Right ventricle myocardium inferior (tissue), 1 donor: ENCODE data around the gene TEX54. TPM values are rescaled to one million over a fixed set of nuclear protein-coding genes. Genes with fewer than 3 reads are reported as not detected.
"Not testable (repeated sequence)": the region's sequence is repeated elsewhere in the genome, so short reads cannot be mapped to it uniquely, and the experiment has no call there.

Experiments used
- ATAC-seq: fragments of 200-7000 bp; cut with Tn5 transposase; one replicate; pipeline ENCODE4 v1.9.1; 2020; ENCODE audit warnings: mild to moderate bottlenecking, moderate library complexity
- DNase-seq: peaks from one replicate; pipeline ENCODE4 v3.0.0; 2021; ENCODE audit errors: missing footprints
- intact Hi-C: fragments of 100-400 bp; cut with DNase I; formaldehyde crosslinking; loops from one replicate; pipeline ENCODE4 v1.11.0; 2022
- total RNA-seq: library from RNA; stranded (reverse); fragmentation: NEBNext Ultra II Directional; extraction: Animal tissue kit (Norgen Biotek cat#: 25700); gene quantifications from one replicate; pipeline ENCODE4 v1.2.1, GENCODE V29; 2021
- donor health status: DM: no; HTN: yes; CAD: no; lungs with severe emphysema.

TEX54 gene
- total RNA-seq, 1 donor from 2014 or later, result not detected

DNA sequence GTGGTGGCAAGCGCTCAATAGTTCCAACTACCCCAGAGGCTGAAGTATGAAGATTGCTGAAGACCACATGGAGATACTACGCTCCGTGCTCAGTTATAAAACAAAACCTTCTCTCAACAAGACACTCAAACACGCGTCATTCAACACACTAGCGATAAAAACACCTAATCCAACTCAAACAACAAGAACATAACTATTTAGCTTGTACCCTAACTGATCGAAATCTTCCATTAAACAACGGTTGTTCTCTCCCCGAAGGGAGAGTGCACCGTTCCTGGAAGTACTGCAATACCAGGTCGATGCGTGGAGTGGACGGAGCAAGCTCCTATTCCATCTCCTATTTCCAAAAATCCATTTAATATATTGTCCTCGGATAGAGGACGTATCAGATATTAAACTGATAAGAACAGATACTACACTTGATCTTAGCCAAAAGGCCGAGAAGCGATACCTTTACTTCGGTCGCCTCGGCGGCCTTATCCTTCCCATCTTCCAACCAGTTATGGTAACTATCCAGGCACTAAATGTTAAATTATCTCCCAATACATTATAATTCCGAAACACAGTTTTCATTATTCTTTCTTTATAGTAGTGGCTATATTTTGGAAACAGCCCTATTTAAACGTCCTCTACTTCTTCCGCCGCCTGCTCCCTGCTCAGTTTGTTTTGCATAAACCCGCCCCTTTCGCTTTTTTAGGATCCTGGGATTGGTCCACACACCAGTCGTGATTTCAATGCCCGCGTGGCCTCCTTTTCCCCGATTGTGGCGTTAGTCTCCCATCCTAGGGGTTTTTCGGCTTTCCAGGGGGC, 8.9 kb upstream of the TEX54 start:
- peak; percentile 79 for ATAC-seq
- intact Hi-C loops, result loop anchor here (2.0 to 5.0 kb wide), 4 partner anchors 37 to 294 kb away; partner anchors contain the start of genes AHNAK, NXF1 and TMEM179B

GRCh38 chr11:62840721-62841360, 8.2 kb upstream of the TEX54 start:
- intact Hi-C loops, result loop anchor here (2.0 to 5.0 kb wide), 4 partner anchors 36 to 294 kb away; partner anchors contain the start of genes AHNAK, NXF1 and TMEM179B
- not testable (repeated sequence) for ATAC-seq
- DNase-seq, result peak; percentile 87

More for the DNA sequence above, 8.9 kb upstream of the TEX54 start:
- peak; percentile 90 for DNase-seq

DNA sequence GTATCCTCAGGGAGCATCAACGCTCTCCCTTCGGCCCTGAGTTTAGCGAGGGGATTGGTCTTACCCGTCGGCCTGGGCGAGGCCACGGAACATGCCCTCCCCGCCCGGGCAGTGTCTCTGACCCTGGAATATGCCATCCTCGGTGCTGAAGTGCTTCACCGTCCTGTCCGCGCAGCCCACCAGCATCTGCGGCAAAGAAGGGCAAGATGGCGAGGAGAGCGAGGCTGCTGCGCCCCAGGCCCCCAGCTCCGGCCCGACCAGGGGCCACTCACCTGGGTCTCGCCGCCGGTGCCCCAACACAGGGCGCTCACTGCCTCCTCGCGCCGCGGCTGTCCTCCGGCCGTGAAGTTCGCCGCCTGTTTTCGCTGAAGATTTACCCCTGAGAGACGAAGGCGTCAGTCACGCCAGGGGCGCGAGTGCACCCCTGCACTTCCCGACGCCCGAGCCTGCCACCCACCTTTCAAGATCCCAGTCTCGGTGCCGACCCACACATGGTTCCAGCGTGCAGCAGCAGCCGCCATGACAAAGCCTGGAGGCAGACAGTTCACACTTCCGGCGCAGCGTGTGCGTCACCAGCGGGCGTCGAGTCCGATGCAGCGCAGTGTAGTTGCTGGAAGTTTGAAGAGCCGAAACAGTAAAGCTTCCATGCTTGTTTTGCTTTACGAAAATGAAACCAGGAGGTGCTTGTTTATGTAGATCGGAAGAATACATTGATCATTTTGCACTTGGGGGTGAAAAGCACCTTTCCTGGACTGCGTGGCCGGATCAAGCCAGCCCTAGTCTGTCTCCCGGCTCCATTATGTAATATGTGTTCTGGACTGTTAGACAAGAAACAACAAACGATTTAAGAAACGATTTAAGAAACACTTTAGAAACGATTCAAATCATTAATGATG, 6.7 kb upstream of the TEX54 start, which contains the start of gene WDR74:
Gene WDR74, minus strand, starts transcription at position 541 of the 896 bp plus-strand sequence. Its CDS starts 20 bp downstream, at position 521.
- DNase-seq (peak; percentile 98), ATAC-seq (peak; percentile 77)
- intact Hi-C loops, result no loop called here

DNA sequence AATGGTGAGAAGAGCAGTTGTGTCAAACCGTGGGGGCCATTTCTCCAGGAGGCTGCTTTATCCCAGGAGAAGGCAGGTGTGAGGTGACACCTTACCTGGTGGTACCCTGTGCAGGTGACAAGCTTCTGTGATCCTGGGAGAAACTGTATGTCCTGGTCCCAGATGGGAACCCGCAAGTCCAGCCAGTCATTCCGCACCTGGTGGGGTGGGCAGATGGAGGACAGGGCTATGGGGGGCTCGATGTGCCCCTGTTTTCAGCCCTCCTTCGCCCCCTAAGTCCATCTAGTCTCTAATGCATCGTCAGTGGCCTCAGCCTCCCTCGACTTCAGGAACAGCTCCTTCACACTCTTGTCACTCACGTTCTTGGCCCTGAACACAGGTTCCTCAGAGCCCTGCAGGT, 2.7 kb upstream of the TEX54 start:
- intact Hi-C loops, result no loop called here
- ATAC-seq (no peak), DNase-seq (no peak)

- intact Hi-C loops, result loop anchor here (5.0 kb wide), 2 partner anchors 44 to 104 kb away; partner anchors contain the start of genes HNRNPUL2, TMEM179B and TTC9C
- DNase-seq (peak; percentile 100), ATAC-seq (peak; percentile 99)
Observed at GRCh38 chr11:62831520-62832335, 913 bp downstream of the TEX54 start, which contains the start of gene STX5. Gene STX5, minus strand, starts transcription at chr11:62832051. Its CDS starts 808 bp downstream, at chr11:62831243.

DNA sequence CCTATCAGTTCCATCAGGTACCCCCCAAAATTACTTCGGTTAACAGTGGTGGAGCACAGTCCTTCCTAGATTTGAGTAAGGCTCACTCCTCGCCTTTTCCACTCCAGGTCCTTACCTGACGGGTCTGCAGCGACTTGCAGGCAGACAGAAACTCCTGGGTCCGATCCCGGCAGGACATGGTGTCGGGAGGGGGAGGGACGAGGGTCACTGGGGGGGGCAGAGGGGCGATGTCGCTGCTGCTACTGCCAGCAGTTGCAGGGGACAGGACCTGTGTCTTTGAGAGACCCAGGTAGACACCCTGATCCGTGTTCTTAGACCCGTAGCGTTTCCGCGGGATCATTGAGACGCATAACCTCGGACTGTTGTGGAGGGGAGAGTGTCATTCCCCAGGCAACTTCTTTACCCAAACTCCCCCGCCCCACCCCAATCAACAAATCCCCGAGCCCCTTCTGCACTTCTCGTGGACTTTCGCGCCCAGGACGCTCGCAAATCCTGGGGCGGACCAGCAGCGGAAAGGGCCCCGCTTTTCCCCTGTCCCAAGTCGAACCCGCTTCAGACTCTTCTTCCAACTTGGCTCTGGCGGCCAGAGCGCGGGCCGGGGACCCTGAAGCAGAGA, 1.6 kb downstream of the TEX54 start:
- intact Hi-C loops, result loop anchor here (5.0 kb wide), 2 partner anchors 44 to 104 kb away; partner anchors contain the start of genes HNRNPUL2, TMEM179B and TTC9C
- no peak for ATAC-seq
- DNase-seq, result no peak

DNA sequence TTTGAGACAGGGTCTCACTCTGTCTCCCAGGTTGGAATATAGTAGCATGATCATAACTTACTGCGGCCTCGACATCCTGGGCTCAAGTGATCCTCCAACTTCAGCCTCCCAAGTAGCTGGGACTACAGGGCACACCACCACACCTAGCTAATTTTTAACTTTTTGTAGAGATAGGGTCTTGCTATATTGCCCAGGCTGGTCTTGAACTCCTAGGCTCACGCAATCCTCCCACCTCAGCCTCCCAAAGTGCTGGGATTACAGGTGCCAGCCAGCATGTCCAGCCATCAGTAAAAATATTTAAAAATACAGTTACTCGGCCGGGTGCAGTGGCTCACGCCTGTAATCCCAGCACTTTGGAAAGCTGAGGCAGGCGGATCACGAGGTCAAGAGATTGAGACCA, 4.5 kb downstream of the TEX54 start:
- DNase-seq, intact Hi-C loops, ATAC-seq: not testable (repeated sequence)

- DNase-seq, result no peak
- no peak for ATAC-seq
- intact Hi-C loops, result no loop called here
Observed at GRCh38 chr11:62823677-62824076, 9.0 kb downstream of the TEX54 start.

DNA sequence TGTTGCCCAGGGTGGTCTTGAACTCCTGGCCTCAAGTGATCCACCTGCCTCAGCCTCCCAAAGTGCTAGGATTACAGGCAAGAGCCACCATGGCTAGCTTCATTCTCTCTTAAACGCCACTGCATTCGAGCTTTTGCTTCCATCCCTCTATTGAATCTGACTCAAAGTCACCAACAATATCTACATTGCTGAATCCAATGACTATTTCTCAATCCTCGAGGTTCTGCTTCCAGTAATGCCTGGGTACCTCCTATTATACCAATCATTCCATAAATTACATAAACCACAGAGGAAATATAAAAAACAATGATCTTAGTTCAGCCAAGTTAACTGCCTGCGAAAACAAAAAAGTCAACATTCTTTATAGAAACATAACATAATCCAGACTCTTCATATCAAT, 15.5 kb downstream of the TEX54 start:
- ATAC-seq (no peak), DNase-seq (no peak)
- intact Hi-C loops, result no loop called here

- ATAC-seq, result peak; percentile 52
- no peak for DNase-seq
- intact Hi-C loops, result no loop called here
Observed at GRCh38 chr11:62816557-62816956, 16.1 kb downstream of the TEX54 start.

- ATAC-seq, result no peak
- DNase-seq, result no peak
- intact Hi-C loops, result no loop called here
Observed at GRCh38 chr11:62811659-62812058, 21.0 kb downstream of the TEX54 start.

- no peak for DNase-seq
- no peak for ATAC-seq
- intact Hi-C loops, result no loop called here
Observed at GRCh38 chr11:62810748-62811147, 21.9 kb downstream of the TEX54 start.

DNA sequence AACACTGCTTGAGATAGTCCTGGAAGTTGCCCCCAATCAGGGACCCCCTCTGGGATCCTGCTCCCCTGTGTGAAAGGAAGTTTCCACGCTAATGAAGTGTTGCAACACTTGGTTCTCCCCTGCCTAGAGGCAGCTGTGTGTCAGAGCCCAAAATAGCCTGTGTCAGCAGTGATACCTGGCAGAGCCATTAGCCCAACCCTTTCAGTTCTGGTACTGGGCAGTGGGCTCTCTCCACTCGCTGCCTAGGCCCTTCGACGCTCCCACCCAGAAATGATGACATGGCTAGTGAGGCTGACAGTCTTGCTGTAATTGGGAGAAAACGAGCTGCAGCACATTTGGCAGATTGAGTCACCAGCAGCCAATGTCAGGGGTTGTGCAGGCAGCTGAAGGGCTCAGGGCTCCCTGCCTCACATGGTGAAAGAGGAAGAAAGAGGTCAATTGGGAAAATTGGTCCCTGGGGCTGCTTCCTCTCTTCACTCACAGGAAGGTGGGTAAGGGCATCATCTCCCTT, 26.0 kb downstream of the TEX54 start:
- intact Hi-C loops, result no loop called here
- peak; percentile 57 for ATAC-seq
- no peak for DNase-seq

DNA sequence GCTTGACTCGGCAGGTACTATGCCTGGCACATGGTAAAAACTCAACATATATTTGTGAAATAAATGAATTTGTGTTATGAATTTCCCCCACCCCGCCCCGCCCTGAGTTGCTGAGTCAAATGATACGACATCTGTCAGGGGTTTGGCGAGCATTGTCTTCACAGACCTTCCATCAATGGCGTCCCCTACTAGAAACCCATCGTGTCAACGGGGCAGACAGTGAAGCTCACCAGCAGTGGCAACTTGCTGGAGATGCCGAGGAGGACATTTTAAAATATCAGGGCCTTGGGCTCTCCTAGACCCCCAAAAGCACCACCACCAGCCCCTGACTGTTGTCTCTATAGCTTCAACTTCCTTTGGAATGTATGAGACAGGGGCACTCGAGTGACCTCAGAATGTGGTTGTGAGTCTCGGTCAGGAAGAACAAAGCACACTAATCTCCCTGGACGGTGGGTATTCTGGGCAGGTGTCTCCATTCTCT, 26.6 kb downstream of the TEX54 start:
- intact Hi-C loops, result loop anchor here (2.0 kb wide), 1 partner anchor 35 kb away; no protein-coding TSS in a partner anchor
- ATAC-seq, result no peak
- no peak for DNase-seq

DNA sequence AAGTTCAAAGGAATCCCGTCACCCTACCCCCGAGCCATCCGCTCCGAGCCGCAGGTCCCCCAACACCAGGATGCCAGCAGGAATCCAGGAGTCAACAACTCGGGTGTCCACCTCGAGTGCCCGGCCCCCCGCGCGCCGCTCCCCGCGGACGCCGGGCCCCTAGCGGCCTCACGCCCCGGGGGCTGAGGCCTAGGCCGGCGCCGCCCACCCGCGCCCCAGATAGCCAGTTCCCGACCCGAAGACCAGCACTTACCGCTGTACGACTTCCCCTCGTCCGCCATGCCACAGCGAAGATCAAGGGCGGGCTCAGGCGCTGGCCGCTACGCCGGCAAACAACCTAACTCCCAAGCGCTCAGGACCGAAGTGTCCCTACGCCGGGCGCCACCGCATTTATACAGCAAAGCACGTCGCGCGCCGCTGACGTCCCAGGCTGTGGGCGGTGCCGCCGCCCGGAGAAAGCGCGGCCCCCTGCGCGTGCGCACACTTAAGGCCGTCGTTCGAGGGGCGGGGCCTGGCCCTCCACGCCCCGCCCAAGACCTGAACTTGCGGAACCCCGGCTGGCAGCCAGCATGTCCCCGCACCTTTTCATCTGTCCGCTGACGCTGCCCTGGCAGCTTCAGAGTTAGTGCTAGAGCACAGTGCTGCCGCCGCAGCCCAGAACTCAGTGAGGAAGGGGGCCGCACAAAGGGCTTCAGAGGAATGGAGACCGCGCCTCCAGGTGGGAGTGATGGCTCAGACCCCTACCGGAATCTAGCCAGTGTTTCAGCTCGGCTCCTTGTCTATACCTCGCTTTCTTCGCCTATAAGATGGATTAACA, 27.4 kb downstream of the TEX54 start, which contains the start of gene NXF1:
Gene NXF1, minus strand, starts transcription at position 365 of the 817 bp plus-strand sequence. Its CDS starts 84 bp downstream, at position 281.
- intact Hi-C loops, result loop anchor here (2.0 kb wide), 1 partner anchor 36 kb away; no protein-coding TSS in a partner anchor

More for the DNA sequence above, 27.4 kb downstream of the TEX54 start, which contains the start of gene NXF1:
- DNase-seq, result peak; percentile 98
- ATAC-seq, result peak; percentile 93
